Endothelial cell of hepatic sinusoid (primary cell): ENCODE results near the gene MED16.
"Not testable (repeated sequence)": the region's sequence is repeated elsewhere in the genome, so short reads cannot be mapped to it uniquely, and the experiment has no call there.

ENCODE experiments used
- in situ Hi-C: cut with HindIII; loops from 2 replicates; pipeline ENCODE4 v1.10.0; 2017; ENCODE audit warnings: low sequenced_read_pairs

Gene MED16

DNA sequence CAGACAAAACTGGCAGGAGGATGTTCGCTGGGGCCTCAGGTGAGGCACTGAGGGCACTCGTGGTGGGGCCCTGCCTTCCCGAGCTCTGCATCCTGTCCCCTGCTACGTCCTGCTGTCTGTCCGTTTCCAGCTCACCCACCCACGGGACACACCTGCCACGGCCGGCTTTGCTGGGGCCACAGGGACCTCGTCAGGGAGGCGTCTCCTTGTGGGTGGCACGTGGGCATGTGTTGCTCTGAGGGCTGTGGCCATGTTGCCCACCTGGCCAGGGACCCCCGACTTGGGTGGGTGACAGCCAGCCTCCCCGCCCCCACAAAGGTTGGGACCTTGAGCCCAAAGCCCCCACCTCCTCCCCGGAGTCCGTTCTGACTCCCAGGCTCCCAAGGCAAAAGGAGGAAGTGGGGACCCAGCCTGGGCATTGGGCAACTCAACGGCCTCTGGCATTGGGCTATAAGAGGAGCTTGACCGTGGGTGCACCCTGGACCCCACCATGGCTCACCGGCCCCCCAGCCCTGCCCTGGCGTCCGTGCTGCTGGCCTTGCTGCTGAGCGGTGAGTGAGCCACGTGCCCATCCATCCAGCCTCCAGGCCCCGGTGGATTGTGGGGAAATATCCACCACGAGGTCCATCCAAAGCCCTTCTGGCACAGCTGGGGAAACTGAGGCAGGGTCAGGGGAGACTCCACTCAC, 52.3 kb downstream of the MED16 start, which contains the start of gene PRTN3:
Gene PRTN3 (plus strand): TSS at position 481 of the 688 bp plus-strand sequence. CDS start 10 bp downstream, at position 491.
- in situ Hi-C loops = no loop called here

DNA sequence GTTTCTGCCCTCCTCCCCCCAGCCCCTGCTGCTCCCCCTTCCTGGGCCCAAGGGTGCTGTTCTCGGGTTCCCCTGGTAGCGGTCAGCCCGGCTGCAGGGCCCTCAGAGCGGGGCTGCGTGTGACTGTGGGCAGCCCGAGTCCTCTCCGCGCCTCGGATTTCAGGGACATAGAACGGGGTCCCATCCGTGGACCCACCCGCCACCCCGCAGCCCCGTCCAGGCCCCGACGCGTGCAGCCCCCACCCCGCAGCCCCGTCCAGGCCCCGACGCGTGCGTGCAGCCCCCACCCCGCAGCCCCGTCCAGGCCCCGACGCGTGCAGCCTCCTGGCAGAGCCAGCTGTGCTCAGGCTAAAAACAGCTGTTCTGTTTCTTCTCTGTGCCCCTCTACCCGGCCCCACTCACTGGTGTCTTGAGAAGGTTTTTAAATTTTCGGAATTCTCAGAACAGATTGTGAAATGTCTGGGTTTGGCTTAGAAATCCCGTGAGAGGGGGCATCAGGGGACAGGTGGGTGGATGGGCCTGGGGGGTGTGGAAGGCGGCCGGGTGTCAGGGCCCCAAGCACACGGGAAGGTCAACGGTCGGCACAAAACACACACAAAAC, 57.7 kb downstream of the MED16 start:
- in situ Hi-C loops = no loop called here

DNA sequence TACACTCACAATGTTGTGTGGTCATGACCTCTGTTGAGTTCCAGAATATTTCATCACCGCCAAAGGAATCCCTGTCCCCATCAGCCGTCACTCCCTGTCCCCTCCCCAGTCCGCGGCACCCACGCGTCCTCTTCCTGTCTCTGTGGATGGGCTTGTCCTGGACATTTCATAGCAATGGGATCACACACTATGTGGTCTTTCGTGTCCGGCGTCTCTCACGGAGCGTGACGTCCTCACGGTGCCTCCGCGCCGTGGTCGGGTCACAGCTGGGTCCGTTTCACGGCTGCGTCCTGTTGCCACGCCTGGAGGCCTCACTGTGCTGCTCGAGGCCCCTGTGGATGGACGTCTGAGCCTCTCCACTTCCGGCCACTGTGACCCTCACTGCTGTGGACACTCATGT, 58.8 kb downstream of the MED16 start:
- in situ Hi-C loops = no loop called here

DNA sequence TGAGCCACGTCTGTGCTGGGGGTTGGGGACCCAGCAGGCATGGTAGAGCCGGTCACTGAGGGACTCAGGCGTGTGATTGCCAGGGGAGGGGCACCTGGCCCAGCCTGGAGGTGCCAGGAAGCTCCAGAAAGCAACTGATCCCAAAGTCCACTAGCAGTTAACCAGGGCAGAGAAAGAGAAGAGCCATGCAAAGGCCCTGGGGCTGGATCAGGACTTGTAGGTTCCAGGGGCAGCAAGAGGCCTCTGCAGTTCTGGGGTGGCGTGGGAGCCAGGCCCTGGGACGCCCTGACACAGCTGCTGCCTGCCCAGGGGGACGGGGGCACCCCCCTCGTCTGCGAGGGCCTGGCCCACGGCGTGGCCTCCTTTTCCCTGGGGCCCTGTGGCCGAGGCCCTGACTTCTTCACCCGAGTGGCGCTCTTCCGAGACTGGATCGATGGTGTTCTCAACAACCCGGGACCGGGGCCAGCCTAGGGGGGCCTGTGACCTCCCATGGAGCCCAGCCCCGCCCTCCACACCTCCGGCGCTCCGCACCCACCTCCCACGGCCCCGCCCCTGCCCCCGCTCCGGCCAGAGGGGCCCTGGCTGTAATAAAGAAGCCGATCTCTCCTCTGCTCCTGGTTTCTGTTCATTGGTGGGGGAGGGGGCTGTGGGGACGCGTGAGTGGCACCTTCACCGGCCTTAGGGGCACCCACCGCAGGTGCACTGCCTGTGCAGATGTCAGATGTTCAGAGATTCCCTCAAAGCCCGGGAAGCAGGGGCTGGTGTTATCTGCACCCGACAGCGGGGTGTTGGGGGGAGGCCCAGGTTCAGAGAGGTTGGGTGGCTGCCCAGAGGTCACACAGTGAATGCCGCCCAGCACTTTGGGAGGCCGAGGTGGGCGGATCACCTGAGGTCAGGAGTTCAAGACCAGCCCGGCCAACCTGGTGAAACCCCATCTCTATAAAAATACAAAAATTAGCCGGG, 61.3 kb downstream of the MED16 start:
- in situ Hi-C loops = no loop called here

DNA sequence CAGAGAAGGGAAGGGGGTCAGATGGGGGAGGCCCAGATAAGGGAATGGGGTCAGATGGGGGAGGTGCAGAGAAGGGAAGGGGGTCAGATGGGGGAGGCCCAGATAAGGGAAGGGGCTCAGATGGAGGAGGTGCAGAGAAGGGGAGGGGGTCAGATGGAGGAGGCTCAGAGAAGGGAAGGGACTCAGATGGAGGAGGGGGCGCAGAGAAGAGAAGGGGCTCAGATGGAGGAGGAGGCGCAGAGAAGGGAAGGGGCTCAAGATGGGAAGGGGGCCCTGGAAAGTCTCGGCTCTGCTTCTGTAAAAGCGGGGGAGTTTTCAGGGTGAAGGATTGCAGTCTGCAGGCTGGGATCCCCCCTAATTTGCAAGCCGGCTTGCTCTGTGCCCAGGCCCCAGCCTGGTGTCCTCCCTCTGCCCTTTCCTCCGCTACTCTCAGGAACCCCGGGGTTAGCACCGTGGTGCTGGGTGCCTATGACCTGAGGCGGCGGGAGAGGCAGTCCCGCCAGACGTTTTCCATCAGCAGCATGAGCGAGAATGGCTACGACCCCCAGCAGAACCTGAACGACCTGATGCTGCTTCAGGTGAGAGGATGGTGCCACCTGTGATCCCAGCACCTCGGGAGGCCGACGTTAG, 63.7 kb downstream of the MED16 start:
- in situ Hi-C loops = no loop called here

DNA sequence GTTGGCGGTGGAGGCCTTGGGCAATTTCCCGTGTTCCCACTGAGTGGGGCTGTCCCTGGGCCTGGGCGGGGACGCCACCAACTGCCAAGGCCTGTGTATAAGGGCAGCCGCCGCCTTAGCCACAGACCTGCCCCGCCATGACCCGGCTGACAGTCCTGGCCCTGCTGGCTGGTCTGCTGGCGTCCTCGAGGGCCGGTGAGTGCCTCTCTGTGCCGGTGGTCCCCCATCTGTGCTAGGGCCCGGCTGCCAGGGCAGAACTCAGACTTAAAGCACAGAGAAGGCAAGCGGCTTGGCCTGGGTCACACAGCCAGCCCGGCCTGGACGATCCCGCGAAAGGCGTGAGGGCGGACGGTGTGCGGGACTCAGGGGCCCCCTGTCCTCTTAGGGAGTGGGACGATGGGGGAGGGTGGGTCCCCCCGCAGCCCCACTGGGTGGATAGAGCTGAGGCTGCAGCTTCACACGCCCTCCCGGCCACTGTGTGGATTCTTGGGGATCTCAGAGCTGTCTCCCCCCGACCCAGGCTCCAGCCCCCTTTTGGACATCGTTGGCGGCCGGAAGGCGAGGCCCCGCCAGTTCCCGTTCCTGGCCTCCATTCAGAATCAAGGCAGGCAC, 65.2 kb downstream of the MED16 start, which contains the start of gene AZU1:
Gene AZU1 (plus strand): TSS at position 128 of the 612 bp plus-strand sequence. CDS start 10 bp downstream, at position 138.
- in situ Hi-C loops = no loop called here

DNA sequence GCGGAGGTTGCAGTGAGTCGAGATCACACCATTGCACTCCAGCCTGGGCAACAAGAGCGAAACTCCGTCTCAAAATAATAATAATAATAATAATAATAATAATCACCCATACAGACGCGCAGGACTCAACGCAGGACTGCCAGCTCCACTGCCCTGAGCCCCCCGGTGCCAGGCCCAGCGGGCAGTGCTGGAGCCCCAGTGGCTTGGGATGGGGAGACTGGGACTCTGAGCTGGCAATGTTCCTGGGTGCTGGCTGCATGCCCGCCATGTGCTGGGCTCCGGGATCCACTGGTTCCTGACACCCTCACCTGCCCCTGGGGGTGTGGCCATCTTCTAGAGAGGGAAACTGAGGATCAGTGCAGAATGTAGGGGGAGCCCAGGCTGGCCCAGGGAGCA, 65.7 kb downstream of the MED16 start:
- in situ Hi-C loops = no loop called here

DNA sequence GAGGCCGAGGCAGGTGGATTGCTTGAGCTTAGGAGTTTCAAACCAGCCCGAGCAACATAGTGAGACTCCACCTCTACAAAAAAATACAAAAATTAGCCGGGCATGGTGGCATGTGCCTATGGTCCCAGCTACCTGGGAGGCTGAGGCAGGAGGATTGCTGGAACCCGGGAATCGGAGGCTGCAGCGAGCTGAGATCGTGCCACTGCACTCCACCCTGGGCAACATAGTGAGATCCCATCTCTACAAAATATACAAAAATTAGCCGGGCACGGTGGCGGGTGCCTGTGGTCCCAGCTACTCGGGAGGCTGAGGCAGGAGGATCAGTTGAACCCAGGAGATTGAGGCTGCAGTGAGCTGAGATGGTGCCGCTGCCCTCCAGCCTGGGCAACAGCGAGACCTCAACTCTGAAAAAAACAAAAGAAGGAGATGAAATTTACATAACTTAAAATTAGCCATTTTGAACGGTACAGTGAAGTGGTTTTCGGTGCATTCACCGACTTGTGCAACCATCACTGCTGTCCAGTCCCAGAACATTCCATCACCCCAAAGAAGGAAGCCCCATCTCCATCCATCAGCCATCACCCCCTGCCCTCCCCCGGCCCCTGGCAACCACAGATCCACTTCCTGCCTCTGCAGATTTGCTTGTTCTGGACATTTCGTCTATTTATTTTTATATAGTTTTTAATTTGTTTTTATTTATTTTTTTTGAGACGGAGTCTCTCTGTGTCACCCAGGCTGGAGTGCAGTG, 66.9 kb downstream of the MED16 start:
- in situ Hi-C loops = no loop called here

DNA sequence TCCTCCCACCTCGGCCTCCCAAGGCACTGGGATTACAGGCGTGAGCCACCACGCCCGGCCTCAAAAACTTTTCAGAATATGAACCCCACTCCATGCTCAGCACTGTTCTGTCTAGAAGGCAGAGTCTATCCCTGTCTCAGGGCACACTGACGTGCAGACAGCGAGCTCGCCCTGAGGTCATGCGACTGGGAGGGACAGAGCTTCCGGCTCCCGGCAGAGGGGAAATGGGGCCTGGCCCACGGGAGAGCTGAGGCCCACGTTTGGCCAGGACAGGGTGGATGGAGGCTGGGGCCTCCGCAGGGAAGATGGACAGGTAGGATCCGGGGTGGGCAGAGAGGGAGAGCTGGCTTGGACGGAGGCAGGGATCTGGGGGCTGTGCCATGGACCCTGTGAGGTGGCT, 68.1 kb downstream of the MED16 start:
- in situ Hi-C loops = no loop called here

DNA sequence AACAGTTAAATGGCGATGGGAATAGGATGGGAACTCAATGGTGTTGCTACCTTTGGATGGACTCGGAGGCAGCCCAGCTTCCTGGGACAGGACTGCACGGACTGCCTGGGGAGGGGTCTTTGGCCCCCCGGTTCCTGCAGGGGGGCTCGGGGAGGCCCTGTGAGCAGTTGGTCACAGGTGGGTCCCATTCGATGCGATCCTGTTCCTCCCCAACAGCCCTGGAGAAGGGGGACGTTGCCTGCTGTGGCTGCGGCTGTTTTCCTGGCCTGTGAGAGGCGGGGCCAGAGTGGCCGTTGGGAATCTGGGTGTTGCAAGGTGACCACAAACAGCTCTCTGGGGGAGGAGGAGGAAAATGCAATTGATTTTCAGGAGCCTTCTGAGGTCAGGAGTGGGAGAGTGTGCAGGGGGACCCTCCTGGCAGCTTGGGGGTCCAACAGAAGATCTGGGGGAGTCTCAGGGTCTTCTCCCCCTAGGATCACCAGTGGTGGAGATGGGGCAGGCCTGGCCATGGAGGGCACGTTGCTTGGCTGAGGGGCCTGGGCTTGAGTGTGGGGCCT, 69.3 kb downstream of the MED16 start:
- in situ Hi-C loops = no loop called here

DNA sequence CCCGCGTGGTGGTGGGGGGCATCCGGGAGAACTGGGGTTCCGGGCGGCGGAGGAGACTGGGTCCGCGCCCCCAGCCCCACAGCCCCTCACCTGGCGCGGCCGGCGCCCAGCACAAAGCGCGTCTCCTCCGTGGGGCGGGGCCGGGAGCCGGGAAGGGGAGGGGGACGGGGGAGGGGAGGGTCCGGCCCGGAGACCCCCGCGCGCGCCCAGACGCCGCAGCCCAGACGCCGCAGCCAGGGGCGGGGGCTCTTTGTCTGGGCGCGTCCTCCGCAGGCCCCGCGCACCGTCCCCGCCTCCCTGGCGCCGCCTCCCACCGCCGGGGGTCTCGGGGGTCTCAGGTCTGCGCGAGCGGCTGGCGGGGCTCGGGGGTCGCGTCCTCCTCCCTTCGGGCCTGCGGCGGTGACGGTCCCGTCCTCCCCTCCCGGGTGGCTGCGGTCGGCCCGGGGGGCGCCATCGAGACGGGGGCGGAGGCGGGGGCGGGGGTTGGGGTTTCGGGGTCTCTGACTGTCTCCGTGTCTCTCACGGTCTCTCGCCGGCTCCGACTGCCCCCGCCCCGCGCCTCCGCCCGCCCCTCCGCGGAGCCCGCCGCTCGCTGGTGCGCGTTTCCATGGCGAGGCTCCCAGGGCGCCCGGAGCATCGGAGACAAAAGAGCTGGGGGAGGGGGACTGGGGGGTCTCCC, 71.0 kb downstream of the MED16 start, which contains the start of gene PLPPR3:
Gene PLPPR3 (minus strand): TSS at position 131 of the 679 bp plus-strand sequence. CDS start 396 bp downstream, outside the sequence.
- in situ Hi-C loops = no loop called here

DNA sequence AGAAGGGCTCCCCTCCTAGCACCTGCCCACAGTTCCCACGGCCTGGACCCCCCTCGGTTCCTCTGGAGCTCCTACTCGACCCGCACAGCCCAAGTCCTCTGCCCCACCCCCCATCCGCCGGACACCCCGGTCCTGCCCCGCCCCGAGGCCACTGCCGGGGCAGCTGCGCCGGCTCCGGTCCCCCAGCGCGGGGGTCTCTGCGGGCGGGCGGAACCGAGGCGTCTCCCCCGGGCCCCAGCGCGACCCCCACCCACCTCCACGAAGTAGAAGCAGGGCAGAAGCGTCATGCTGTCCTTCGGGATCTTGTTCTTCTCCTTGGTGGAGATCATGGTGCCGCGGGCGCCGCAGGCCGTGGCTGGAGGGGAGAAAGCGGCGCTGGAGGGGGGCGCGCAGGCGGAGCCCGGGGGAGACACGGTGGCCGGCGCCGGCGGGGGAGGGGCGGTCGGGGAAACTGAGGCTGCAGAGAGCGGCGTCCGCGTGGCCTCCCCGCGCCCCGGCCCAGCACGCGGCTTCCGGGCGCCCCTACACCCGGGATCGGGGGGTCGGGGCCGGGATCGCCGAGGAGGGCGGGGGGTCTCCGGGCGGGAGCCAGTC, 71.7 kb downstream of the MED16 start:
- in situ Hi-C loops = no loop called here

DNA sequence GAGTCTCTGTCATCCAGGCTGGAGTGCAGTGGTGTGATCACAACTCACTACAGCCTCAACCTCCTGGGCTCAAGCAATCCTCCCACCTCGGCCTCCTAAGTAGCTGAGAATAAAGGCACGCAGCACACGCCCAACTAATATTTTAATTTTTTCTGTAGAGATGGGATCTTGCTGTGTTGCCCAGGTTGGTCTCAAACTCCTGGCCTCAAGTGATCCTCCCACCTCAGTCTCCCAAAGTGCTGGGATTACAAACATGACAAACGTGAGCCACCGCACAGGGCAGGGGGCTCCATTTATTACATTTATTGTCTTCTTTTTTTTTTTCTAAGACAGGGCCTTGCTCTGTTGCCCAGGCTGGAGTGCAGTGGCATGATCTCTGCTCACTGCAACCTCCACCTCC, 72.8 kb downstream of the MED16 start:
- in situ Hi-C loops = not testable (repeated sequence)
